ENCODE data around the gene BMAL1.

BMAL1 gene

DNA sequence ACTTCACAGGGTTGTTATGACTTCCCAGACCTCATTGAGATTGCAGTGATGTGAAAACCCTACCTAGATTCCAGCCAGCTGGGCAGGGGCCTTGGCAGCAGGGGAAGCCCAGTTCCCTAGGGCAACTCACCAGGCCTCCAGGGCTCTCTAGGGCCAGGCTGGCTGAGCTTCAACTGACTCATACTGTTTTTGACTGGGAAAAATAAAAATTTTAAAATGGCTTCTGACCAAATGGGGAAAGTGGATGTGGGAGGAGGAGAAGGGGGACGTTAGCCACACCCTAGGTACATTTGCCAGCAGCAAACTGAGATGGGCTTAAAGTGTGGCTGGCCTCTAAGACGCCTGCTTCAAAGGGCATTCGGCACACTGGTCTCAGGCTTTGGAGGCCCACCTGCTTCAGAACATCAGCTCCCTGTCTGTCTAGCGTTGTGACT lies 39.0 kb downstream of the BMAL1 start:
- Histone ChIP-seq H3K36me3 (ENCODE audit: control insufficient read depth in 2 of 2, insufficient read depth in 2 of 2, low read length in 2 of 2) (peaks cover 0 to 6% of the 10 kb centered on the region in 2 donors), H3K27ac (ENCODE audit: low read length) (peak overlapping the region; percentile 11), H3K9ac (ENCODE audit: low read length in 2 of 2) (no peak overlapping the region), H3K27me3 (ENCODE audit: control insufficient read depth in 1 of 2, insufficient read depth in 2 of 2, low read length in 2 of 2) (no peaks in the 10 kb centered on the region), H3K4me3 (ENCODE audit: low read length in 2 of 2) (no peak overlapping the region), H3K9me3 (ENCODE audit: control insufficient read depth in 2 of 2, low read length in 2 of 2) (no peaks in the 10 kb centered on the region), H3K4me1 (ENCODE audit: control insufficient read depth, insufficient read depth, low read length) (peaks cover 27% of the 10 kb centered on the region)

DNA sequence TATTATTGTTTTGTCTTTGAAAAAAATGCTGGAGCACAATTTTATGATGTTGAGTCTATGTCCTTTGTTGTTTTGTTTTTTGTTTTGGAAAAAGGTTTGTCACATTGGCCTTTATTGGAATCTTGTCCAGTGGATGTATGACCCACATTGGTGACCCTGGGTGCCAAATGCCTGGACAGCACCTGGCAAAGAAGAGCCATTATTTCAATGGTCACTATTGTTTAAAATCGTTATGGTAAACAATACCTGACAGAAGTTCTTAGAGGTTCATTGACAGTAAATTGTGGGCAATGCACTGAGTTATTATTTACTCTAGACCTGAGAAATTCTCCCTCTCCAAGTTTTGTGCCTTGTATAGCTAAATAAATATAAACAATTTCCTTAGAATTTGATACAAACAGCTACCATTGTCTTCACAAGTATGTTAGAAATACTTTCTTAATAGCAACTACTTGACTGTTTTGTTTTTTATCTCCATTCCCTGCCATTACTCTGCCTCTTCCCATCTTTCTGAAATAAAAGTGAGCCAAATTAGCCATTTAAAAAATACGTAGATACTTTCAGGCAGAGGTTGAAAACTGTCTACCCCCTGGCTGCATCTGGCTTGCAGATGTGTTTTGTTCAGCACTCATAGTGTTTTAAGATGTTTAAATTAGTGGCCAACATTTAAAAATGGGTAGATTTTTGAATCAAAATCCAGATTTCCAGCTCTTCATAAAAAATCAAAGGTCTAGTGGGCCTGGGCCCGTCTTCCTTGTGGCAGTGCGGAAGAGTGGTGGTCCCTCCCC lies 39.9 kb downstream of the BMAL1 start:
- no peak overlapping the region for H3K9ac ChIP-seq (ENCODE audit: low read length in 2 of 2)
- H3K36me3 ChIP-seq (ENCODE audit: control insufficient read depth in 2 of 2, insufficient read depth in 2 of 2, low read length in 2 of 2), result peaks cover 0 to 9% of the 10 kb centered on the region in 2 donors
- no peaks in the 10 kb centered on the region for H3K27me3 ChIP-seq (ENCODE audit: control insufficient read depth in 1 of 2, insufficient read depth in 2 of 2, low read length in 2 of 2)
- no peak overlapping the region for H3K27ac ChIP-seq (ENCODE audit: low read length)
- peaks cover 27% of the 10 kb centered on the region for H3K4me1 ChIP-seq (ENCODE audit: control insufficient read depth, insufficient read depth, low read length)
- H3K9me3 ChIP-seq (ENCODE audit: control insufficient read depth in 2 of 2, low read length in 2 of 2), result no peaks in the 10 kb centered on the region
- H3K4me3 ChIP-seq (ENCODE audit: low read length in 2 of 2), result no peak overlapping the region

DNA sequence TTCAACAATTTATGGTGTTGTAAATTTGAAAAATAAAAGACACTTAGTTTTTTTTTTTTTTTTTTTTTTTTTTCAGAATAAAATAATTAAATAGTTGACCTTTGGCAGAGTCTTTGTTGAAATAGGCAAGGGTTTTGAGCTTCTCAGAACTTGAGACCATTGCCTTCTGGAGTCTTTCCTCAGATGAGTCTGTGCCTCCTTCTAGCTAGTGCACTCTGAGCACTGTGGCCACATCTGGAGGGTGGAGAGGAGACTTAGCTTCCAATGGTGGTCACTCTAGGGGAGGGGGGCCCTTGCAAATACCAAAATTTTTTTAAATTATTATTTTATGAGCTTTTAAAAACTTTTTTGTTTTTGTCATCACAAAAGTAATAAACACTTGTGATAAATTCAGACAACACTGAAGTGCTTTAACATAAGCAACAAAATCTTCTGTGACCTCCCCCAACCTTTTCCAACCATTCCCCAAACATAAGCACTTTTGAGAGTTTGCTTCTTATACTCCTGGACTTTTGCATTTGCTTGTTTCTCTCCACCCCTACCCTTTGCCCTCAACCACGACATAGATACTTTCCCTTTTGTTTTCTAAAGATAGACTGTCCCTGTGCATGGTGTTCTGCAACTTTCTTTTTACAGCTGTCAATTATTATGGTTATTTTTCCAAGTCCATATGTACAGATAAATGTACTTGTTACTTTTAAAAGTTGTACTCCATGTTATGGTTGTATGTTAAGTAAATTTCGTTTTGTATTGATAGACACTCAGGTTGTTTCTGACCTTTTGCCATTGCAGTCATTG lies 41.1 kb downstream of the BMAL1 start:
- Histone ChIP-seq H3K36me3 (ENCODE audit: control insufficient read depth in 2 of 2, insufficient read depth in 2 of 2, low read length in 2 of 2) (peaks cover 0 to 6% of the 10 kb centered on the region in 2 donors), H3K9ac (ENCODE audit: low read length in 2 of 2) (no peak overlapping the region), H3K4me3 (ENCODE audit: low read length in 2 of 2) (no peak overlapping the region), H3K27me3 (ENCODE audit: control insufficient read depth in 1 of 2, insufficient read depth in 2 of 2, low read length in 2 of 2) (no peaks in the 10 kb centered on the region), H3K9me3 (ENCODE audit: control insufficient read depth in 2 of 2, low read length in 2 of 2) (no peaks in the 10 kb centered on the region), H3K27ac (ENCODE audit: low read length) (no peak overlapping the region), H3K4me1 (ENCODE audit: control insufficient read depth, insufficient read depth, low read length) (peaks cover 27% of the 10 kb centered on the region)

DNA sequence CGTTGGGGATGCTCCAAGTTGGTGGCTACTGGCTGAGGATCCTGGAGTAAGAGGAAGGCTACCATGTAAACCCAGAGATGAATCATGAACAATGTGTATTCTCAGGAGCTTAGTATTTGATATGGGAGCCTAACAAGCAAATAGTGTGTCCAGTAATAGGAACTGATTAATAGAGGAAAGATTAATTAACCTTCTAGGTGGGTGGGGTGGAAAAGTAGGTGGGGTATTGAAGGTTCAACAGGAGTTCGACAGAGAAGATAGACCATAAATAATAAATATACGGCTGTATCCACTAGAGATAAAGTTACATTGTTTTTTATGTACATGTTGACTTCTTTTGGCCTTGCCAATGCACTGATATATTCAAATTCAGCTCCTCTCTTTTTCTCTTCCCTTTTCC lies 43.1 kb downstream of the BMAL1 start:
- H3K4me3 ChIP-seq (ENCODE audit: low read length in 2 of 2), result no peak overlapping the region
- peaks cover 0 to 4% of the 10 kb centered on the region in 2 donors for H3K36me3 ChIP-seq (ENCODE audit: control insufficient read depth in 2 of 2, insufficient read depth in 2 of 2, low read length in 2 of 2)
- H3K27ac ChIP-seq (ENCODE audit: low read length), result no peak overlapping the region
- H3K9ac ChIP-seq (ENCODE audit: low read length in 2 of 2), result no peak overlapping the region
- no peaks in the 10 kb centered on the region for H3K27me3 ChIP-seq (ENCODE audit: control insufficient read depth in 1 of 2, insufficient read depth in 2 of 2, low read length in 2 of 2)
- H3K9me3 ChIP-seq (ENCODE audit: control insufficient read depth in 2 of 2, low read length in 2 of 2), result no peaks in the 10 kb centered on the region
- peaks cover 18% of the 10 kb centered on the region for H3K4me1 ChIP-seq (ENCODE audit: control insufficient read depth, insufficient read depth, low read length)

DNA sequence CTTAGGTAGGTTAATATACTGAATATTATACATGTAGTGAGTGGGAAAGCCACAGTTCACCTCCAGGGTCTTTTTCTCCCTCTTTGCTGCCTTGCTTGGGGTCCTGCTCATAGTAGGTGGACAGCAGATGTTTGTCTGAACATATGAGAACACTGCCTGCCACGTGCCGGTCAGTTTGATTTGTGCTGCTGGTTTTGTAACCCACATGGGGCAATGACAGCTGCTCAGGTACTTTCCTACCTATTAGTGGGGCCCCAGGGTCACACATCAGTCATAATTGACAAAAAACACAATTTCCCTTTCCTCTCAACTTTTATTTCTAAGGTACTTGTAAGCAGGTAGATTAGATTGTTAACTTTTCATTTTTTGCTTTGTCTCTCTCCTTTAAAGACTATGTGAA lies 43.8 kb downstream of the BMAL1 start:
- Histone ChIP-seq H3K27me3 (ENCODE audit: control insufficient read depth in 1 of 2, insufficient read depth in 2 of 2, low read length in 2 of 2) (no peaks in the 10 kb centered on the region), H3K36me3 (ENCODE audit: control insufficient read depth in 2 of 2, insufficient read depth in 2 of 2, low read length in 2 of 2) (peaks cover 0 to 4% of the 10 kb centered on the region in 2 donors), H3K9me3 (ENCODE audit: control insufficient read depth in 2 of 2, low read length in 2 of 2) (no peaks in the 10 kb centered on the region), H3K4me3 (ENCODE audit: low read length in 2 of 2) (no peak overlapping the region), H3K9ac (ENCODE audit: low read length in 2 of 2) (no peak overlapping the region), H3K27ac (ENCODE audit: low read length) (no peak overlapping the region), H3K4me1 (ENCODE audit: control insufficient read depth, insufficient read depth, low read length) (peaks cover 14% of the 10 kb centered on the region)

DNA sequence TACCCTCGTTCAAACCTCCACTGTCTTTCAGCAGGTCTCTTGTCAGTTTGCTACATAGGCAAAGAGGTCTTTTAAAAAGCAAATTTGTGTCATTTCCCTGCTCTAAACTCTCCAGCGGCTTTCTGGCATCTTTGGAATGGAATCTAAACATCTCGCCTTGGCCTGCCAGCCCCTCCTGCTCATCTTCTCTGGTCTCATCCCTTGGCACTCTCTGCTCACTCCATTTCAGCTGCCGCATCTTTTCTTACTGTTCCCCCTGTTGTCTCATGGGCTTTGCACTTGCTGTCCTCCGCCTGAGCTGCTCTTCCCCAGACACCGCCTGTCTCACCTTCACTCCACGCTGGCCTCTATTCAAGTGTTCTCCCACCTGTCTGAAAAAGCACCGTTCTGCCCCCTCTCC lies 46.6 kb downstream of the BMAL1 start:
- Histone ChIP-seq H3K9me3 (ENCODE audit: control insufficient read depth in 2 of 2, low read length in 2 of 2) (no peaks in the 10 kb centered on the region), H3K9ac (ENCODE audit: low read length in 2 of 2) (no peak overlapping the region), H3K4me1 (ENCODE audit: control insufficient read depth, insufficient read depth, low read length) (peaks cover 3% of the 10 kb centered on the region), H3K4me3 (ENCODE audit: low read length in 2 of 2) (no peak overlapping the region), H3K27me3 (ENCODE audit: control insufficient read depth in 1 of 2, insufficient read depth in 2 of 2, low read length in 2 of 2) (no peaks in the 10 kb centered on the region), H3K27ac (ENCODE audit: low read length) (no peak overlapping the region), H3K36me3 (ENCODE audit: control insufficient read depth in 2 of 2, insufficient read depth in 2 of 2, low read length in 2 of 2) (peaks cover 0 to 4% of the 10 kb centered on the region in 2 donors)

DNA sequence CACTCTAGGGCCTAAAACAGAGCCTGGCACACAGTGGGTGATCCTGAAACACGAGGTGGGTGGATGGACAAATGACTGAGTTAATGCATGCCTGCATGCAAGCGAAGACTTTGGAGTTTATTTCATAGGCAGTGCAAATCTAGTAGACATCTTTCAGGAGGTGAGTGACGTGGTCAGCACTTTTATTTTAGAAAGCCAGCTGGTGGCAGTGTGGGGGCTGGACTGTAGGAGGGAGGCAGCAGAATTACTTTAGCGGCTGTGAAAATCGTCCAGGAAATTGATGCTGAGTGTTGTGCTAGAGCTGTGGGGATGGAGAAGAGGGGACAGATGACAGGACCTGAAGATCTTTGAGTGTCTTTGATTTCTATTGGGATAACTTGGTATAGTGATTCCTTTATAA lies 47.1 kb downstream of the BMAL1 start:
- Histone ChIP-seq H3K36me3 (ENCODE audit: control insufficient read depth in 2 of 2, insufficient read depth in 2 of 2, low read length in 2 of 2) (peaks cover 0 to 4% of the 10 kb centered on the region in 2 donors), H3K4me1 (ENCODE audit: control insufficient read depth, insufficient read depth, low read length) (peaks cover 6% of the 10 kb centered on the region), H3K27me3 (ENCODE audit: control insufficient read depth in 1 of 2, insufficient read depth in 2 of 2, low read length in 2 of 2) (no peaks in the 10 kb centered on the region)

DNA sequence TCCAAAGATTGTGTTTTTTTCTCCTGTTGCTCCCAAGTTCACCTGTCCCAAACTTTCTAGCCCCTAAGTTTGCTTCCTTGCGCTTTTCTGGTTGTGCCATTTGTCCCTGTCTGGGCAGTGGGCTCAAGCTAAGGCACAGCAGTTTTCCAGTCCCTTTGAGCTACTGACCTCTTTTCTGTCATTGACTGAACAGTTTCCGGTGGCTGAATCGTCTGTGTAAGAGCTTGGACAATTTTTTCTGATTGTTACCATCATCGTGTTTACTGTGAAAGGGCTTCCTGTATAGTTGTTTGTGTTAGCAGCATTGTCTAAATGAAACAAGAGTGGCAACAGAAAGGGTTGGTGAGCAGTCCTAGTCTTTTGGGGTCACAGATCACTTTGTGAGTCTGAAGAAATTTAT lies 49.8 kb downstream of the BMAL1 start:
- H3K36me3 ChIP-seq (ENCODE audit: control insufficient read depth in 2 of 2, insufficient read depth in 2 of 2, low read length in 2 of 2), result peaks cover 0 to 2% of the 10 kb centered on the region in 2 donors
- H3K27ac ChIP-seq (ENCODE audit: low read length), result no peak overlapping the region
- no peaks in the 10 kb centered on the region for H3K27me3 ChIP-seq (ENCODE audit: control insufficient read depth in 1 of 2, insufficient read depth in 2 of 2, low read length in 2 of 2)
- peaks cover 9% of the 10 kb centered on the region for H3K4me1 ChIP-seq (ENCODE audit: control insufficient read depth, insufficient read depth, low read length)
- no peak overlapping the region for H3K4me3 ChIP-seq (ENCODE audit: low read length in 2 of 2)
- no peak overlapping the region for H3K9ac ChIP-seq (ENCODE audit: low read length in 2 of 2)
- H3K9me3 ChIP-seq (ENCODE audit: control insufficient read depth in 2 of 2, low read length in 2 of 2), result no peaks in the 10 kb centered on the region

More for the DNA sequence above, 47.1 kb downstream of the BMAL1 start:
- Histone ChIP-seq H3K9ac (ENCODE audit: low read length in 2 of 2) (no peak overlapping the region), H3K4me3 (ENCODE audit: low read length in 2 of 2) (no peak overlapping the region), H3K27ac (ENCODE audit: low read length) (no peak overlapping the region), H3K9me3 (ENCODE audit: control insufficient read depth in 2 of 2, low read length in 2 of 2) (no peaks in the 10 kb centered on the region)

DNA sequence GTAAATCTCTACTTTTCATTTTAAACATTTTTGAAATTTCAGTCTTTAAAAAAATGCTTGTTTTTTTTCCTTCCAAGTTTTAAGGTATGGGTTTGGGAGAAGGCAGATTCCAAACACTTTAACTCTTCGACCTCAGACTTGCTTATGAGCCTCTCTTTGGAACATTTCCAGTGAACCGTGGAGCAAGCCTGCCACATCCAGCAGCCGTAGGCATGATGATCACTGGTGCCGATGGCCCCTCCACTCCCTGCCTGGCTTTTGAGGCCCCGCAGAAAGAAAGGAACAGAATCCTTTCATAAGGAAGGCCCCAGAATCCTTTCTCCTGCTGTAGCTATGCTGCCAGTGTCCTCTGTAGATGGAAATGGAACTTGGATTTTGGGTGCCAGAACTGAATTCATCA lies 50.7 kb downstream of the BMAL1 start:
- H3K9ac ChIP-seq (ENCODE audit: low read length in 2 of 2), result no peak overlapping the region
- H3K36me3 ChIP-seq (ENCODE audit: control insufficient read depth in 2 of 2, insufficient read depth in 2 of 2, low read length in 2 of 2), result peaks cover 0 to 2% of the 10 kb centered on the region in 2 donors
- no peaks in the 10 kb centered on the region for H3K27me3 ChIP-seq (ENCODE audit: control insufficient read depth in 1 of 2, insufficient read depth in 2 of 2, low read length in 2 of 2)
- H3K4me3 ChIP-seq (ENCODE audit: low read length in 2 of 2), result no peak overlapping the region
- peaks cover 9% of the 10 kb centered on the region for H3K4me1 ChIP-seq (ENCODE audit: control insufficient read depth, insufficient read depth, low read length)
- no peaks in the 10 kb centered on the region for H3K9me3 ChIP-seq (ENCODE audit: control insufficient read depth in 2 of 2, low read length in 2 of 2)
- H3K27ac ChIP-seq (ENCODE audit: low read length), result no peak overlapping the region

DNA sequence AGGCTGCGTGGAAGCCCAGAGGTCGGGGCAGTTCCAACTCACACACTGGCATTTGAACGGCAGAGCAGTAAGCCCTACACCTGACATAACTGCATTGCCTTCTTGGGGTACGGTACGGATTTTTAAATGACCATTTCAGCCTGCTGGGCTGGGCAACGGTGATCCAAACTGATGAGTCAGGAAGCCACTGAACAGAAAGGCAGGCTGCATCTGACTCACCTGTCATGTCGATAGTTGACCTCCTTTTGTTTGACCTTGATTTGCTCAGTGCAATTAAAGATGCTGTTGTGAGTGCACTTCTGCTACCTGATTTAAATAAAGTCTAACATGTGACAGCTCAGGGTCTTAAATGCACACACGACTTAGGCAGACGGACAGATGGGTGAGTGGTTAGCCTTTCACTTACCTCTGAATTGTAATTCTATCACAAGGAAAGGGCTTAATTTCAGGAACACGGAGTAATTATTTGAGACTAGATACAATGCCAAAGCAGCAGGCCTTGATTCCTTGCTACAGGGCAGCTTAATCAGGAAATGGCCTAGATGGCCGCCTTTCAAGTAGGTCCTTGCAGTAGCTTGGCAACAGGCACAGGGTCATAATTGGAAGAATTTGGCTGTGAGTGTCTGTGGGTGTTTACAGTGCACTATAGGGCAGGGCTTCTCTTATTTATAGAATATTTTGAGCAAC lies 52.2 kb downstream of the BMAL1 start:
- Histone ChIP-seq H3K27me3 (ENCODE audit: control insufficient read depth in 1 of 2, insufficient read depth in 2 of 2, low read length in 2 of 2) (no peaks in the 10 kb centered on the region), H3K27ac (ENCODE audit: low read length) (no peak overlapping the region), H3K9me3 (ENCODE audit: control insufficient read depth in 2 of 2, low read length in 2 of 2) (no peaks in the 10 kb centered on the region), H3K4me1 (ENCODE audit: control insufficient read depth, insufficient read depth, low read length) (peaks cover 18% of the 10 kb centered on the region), H3K4me3 (ENCODE audit: low read length in 2 of 2) (no peak overlapping the region), H3K9ac (ENCODE audit: low read length in 2 of 2) (no peak overlapping the region), H3K36me3 (ENCODE audit: control insufficient read depth in 2 of 2, insufficient read depth in 2 of 2, low read length in 2 of 2) (no peaks in the 10 kb centered on the region)

All from stomach smooth muscle (tissue), 2 donors.